HEK293 (cell line): ENCODE results near the gene LY6G6D.

Experiments
- CTCF ChIA-PET: fragments of 350-600 bp; formaldehyde crosslinking; extraction: SDS; loops from one replicate; lab custom pipeline; 2021; ENCODE audit warnings: antibody characterized with exemption; lab: Yijun Ruan, JAX
- POLR2A ChIA-PET: fragments of 300-600 bp; formaldehyde crosslinking; extraction: SDS; loops from one replicate; lab custom pipeline; 2020; ENCODE audit warnings: antibody characterized with exemption, inconsistent platforms; lab: Yijun Ruan, JAX
- H3K27ac ChIP-seq: fragments of 200-500 bp; sonication (Bioruptor generic); 2 replicates; pipeline ENCODE4 v1.5.1; 2014; ENCODE audit warnings: low read depth, low read length, control low read depth, inconsistent platforms; ENCODE audit errors: extremely low read depth
- H3K36me3 ChIP-seq, 2 experiments: fragments of 200-500 bp in 1 of 2; sonication (Bioruptor generic) in 1 of 2; 1 replicate in 1 of 2; 2 replicates in 1 of 2; pipeline ENCODE4 v1.5.1; 2014 to 2017; ENCODE audit warnings: inconsistent platforms in 2 of 2, low read length in 2 of 2; ENCODE audit not compliant: control insufficient read depth in 2 of 2, insufficient read depth in 1 of 2
- H3K4me1 ChIP-seq: fragments of 200-500 bp; sonication (Bioruptor generic); 2 replicates; pipeline ENCODE4 v1.5.1; 2014; ENCODE audit warnings: mild to moderate bottlenecking, low read length, inconsistent platforms; ENCODE audit not compliant: control insufficient read depth, insufficient read depth
- H3K4me3 ChIP-seq: 2 replicates; pipeline ENCODE4 v1.5.1; 2011; ENCODE audit warnings: low read depth, mild to moderate bottlenecking, control low read depth, low read length, moderate library complexity
- H3K9me3 ChIP-seq: fragments of 200-500 bp; sonication (Bioruptor generic); 2 replicates; pipeline ENCODE4 v1.5.1; 2014; ENCODE audit warnings: low read depth, low read length, inconsistent platforms; ENCODE audit not compliant: control insufficient read depth, insufficient read depth
- ATF2 ChIP-seq: fragments of 450-650 bp; formaldehyde crosslinking; IDR thresholded peaks from 2 replicates; pipeline ENCODE4 v1.5.1; 2016; ENCODE audit warnings: missing biosample characterization, missing genetic modification characterization, low read depth
- EGR2 ChIP-seq: fragments of 450-650 bp; formaldehyde crosslinking; IDR thresholded peaks from 2 replicates; pipeline ENCODE4 v1.5.1; 2016; ENCODE audit warnings: low read depth, missing biosample characterization, missing genetic modification characterization
- GLIS1 ChIP-seq: fragments of 450-650 bp; formaldehyde crosslinking; IDR thresholded peaks from 2 replicates; pipeline ENCODE4 v1.5.1; 2016; ENCODE audit warnings: missing biosample characterization, missing genetic modification characterization
- KLF1 ChIP-seq: fragments of 450-650 bp; formaldehyde crosslinking; IDR thresholded peaks from 2 replicates; pipeline ENCODE4 v1.5.1; 2016; ENCODE audit warnings: missing biosample characterization, missing genetic modification characterization
- KLF10 ChIP-seq: fragments of 450-650 bp; IDR thresholded peaks from 2 replicates; pipeline ENCODE4 v1.5.1; 2018; ENCODE audit warnings: missing biosample characterization, mild to moderate bottlenecking, missing genetic modification characterization
- KLF17 ChIP-seq: fragments of 450-650 bp; formaldehyde crosslinking; IDR thresholded peaks from 2 replicates; pipeline ENCODE4 v1.5.1; 2016; ENCODE audit warnings: missing biosample characterization, missing genetic modification characterization
- PRDM6 ChIP-seq: fragments of 450-650 bp; formaldehyde crosslinking; IDR thresholded peaks from 2 replicates; pipeline ENCODE4 v1.5.1; 2017; ENCODE audit warnings: missing biosample characterization, missing genetic modification characterization
- SP7 ChIP-seq: fragments of 450-650 bp; formaldehyde crosslinking; IDR thresholded peaks from 2 replicates; pipeline ENCODE4 v1.5.1; 2016; ENCODE audit warnings: missing biosample characterization, missing genetic modification characterization
- WT1 ChIP-seq: fragments of 450-650 bp; formaldehyde crosslinking; IDR thresholded peaks from 2 replicates; pipeline ENCODE4 v1.5.1; 2016; ENCODE audit warnings: missing biosample characterization, missing genetic modification characterization
- ZBTB17 ChIP-seq: fragments of 450-650 bp; formaldehyde crosslinking; IDR thresholded peaks from 2 replicates; pipeline ENCODE4 v1.5.1; 2016; ENCODE audit warnings: missing biosample characterization, missing genetic modification characterization
- ZIC2 ChIP-seq: fragments of 450-650 bp; formaldehyde crosslinking; IDR thresholded peaks from 2 replicates; pipeline ENCODE4 v1.5.1; 2016; ENCODE audit warnings: missing biosample characterization, missing genetic modification characterization
- ZNF146 ChIP-seq: fragments of 450-650 bp; formaldehyde crosslinking; IDR thresholded peaks from 2 replicates; pipeline ENCODE4 v1.5.1; 2016; ENCODE audit warnings: missing biosample characterization, missing genetic modification characterization
- ZNF169 ChIP-seq: fragments of 450-650 bp; formaldehyde crosslinking; IDR thresholded peaks from 2 replicates; pipeline ENCODE4 v1.5.1; 2016; ENCODE audit warnings: missing biosample characterization, missing genetic modification characterization
- ZNF18 ChIP-seq: fragments of 450-650 bp; formaldehyde crosslinking; IDR thresholded peaks from 2 replicates; pipeline ENCODE4 v1.5.1; 2016; ENCODE audit warnings: missing biosample characterization, missing genetic modification characterization
- ZNF274 ChIP-seq, 2 experiments: fragments of 200-500 bp in 1 of 2; fragments of 450-650 bp in 1 of 2; sonication (Bioruptor generic) in 1 of 2; formaldehyde crosslinking in 1 of 2; IDR thresholded peaks; 2 replicates each; pipeline versions ENCODE4 v1.5.1 to v1.6.1; 2014 to 2016; ENCODE audit warnings: borderline replicate concordance in 1 of 2, inconsistent platforms in 1 of 2, low read length in 1 of 2, missing biosample characterization in 1 of 2, missing genetic modification characterization in 1 of 2
- ZNF311 ChIP-seq: fragments of 450-650 bp; formaldehyde crosslinking; IDR thresholded peaks from 2 replicates; pipeline ENCODE4 v1.5.1; 2017; ENCODE audit warnings: missing biosample characterization, missing genetic modification characterization, borderline replicate concordance
- ZNF391 ChIP-seq: fragments of 450-650 bp; formaldehyde crosslinking; IDR thresholded peaks from 2 replicates; pipeline ENCODE4 v1.5.1; 2016; ENCODE audit warnings: low read depth, missing biosample characterization, missing genetic modification characterization, borderline replicate concordance
- ZNF549 ChIP-seq: fragments of 450-650 bp; IDR thresholded peaks from 2 replicates; pipeline ENCODE4 v1.5.1; 2018; ENCODE audit warnings: missing biosample characterization, missing genetic modification characterization, mild to moderate bottlenecking, inconsistent platforms, moderate library complexity
- ZNF610 ChIP-seq: fragments of 450-650 bp; formaldehyde crosslinking; IDR thresholded peaks from 2 replicates; pipeline ENCODE4 v1.5.1; 2016; ENCODE audit warnings: missing biosample characterization, missing genetic modification characterization, borderline replicate concordance
- ZNF670 ChIP-seq: fragments of 450-650 bp; formaldehyde crosslinking; IDR thresholded peaks from 2 replicates; pipeline ENCODE4 v1.5.1; 2016; ENCODE audit warnings: missing biosample characterization, missing genetic modification characterization, low read depth
- ZNF768 ChIP-seq: fragments of 450-650 bp; formaldehyde crosslinking; IDR thresholded peaks from 2 replicates; pipeline ENCODE4 v1.5.1; 2018; ENCODE audit warnings: missing biosample characterization, mild to moderate bottlenecking, missing genetic modification characterization
- TF ChIP-seq, protein P1 (sequence below): fragments of 450-650 bp; formaldehyde crosslinking; IDR thresholded peaks from 2 replicates; pipeline ENCODE4 v1.5.1; 2016; ENCODE audit warnings: missing biosample characterization, missing genetic modification characterization

The LY6G6D gene

GRCh38 chr6:31762878-31763618 is 47.9 kb downstream of the LY6G6D start:
- TF ChIP-seq ZIC2 (tag by site-specific recombination) = peak; percentile 53
- TF ChIP-seq, protein P1, sequence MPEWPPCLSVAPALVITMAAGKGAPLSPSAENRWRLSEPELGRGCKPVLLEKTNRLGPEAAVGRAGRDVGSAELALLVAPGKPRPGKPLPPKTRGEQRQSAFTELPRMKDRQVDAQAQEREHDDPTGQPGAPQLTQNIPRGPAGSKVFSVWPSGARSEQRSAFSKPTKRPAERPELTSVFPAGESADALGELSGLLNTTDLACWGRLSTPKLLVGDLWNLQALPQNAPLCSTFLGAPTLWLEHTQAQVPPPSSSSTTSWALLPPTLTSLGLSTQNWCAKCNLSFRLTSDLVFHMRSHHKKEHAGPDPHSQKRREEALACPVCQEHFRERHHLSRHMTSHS (tag by site-specific recombination) = no peak
- Histone ChIP-seq H3K9me3 (no peaks in the 10 kb centered on the region), H3K4me1 (no peaks in the 10 kb centered on the region), H3K4me3 (no peak overlapping the region), H3K36me3 (peaks cover 14 to 69% of the 10 kb centered on the region in 2 experiments; a peak in 2 of 3 replicates), H3K27ac (no peak overlapping the region)
- ChIA-PET CTCF (interaction anchor here (0.7 to 2.1 kb wide), 2 partner anchors 12 to 17 kb away, joined by 4 to 5 read pairs; no protein-coding TSS in a partner anchor), POLR2A (interaction anchor here (0.9 to 1.7 kb wide), 3 partner anchors 10 to 64 kb away, joined by 3 to 8 read pairs (median 4); partner anchors contain the start of genes HSPA1B and MSH5)

DNA sequence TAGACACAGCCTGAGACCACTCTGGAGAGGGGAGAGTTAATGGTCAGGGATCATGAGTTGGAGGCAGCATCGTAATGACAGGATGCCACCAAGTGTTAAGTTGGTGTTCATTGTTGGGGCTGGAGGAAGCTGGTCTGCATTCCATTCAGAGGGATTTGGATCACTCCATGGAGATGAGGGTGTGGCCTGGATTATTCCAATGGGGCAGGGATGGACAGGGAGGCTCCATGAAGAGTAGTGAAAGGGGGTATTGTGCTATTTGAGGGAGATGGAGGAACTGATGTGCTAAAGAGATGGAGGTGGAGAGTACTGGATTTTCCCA is 48.4 kb downstream of the LY6G6D start:
- peaks cover 14 to 64% of the 10 kb centered on the region in 2 experiments; a peak in 2 of 3 replicates for H3K36me3 ChIP-seq
- H3K4me1 ChIP-seq = no peaks in the 10 kb centered on the region
- POLR2A ChIA-PET = interaction anchor here (0.6 to 1.7 kb wide), 4 partner anchors 11 to 70 kb away, joined by 3 to 8 read pairs (median 4); partner anchors contain the start of genes HSPA1B and MSH5
- H3K9me3 ChIP-seq = no peaks in the 10 kb centered on the region
- CTCF ChIA-PET = interaction anchor here (0.7 to 2.1 kb wide), 2 partner anchors 12 to 17 kb away, joined by 4 to 5 read pairs; no protein-coding TSS in a partner anchor
- no peak overlapping the region for H3K27ac ChIP-seq
- no peak overlapping the region for H3K4me3 ChIP-seq
- TF ChIP-seq ATF2 (no peak), ZNF146 (tag by site-specific recombination) (no peak), ZNF391 (tag by site-specific recombination) (no peak), ZNF670 (no peak), ZNF610 (tag by site-specific recombination) (no peak), ZNF768 (tag by site-specific recombination) (no peak), KLF10 (tag by site-specific recombination) (no peak), SP7 (no peak), ZNF549 (tag by site-specific recombination) (no peak), ZNF18 (tag by site-specific recombination) (no peak), ZNF274 (IDR thresholded peaks at IDR 0.05; ENCODE audit: low read length) (no peak), ZNF274 (tag by site-specific recombination; IDR thresholded peaks at IDR 0.05; ENCODE audit: borderline replicate concordance) (no peak), GLIS1 (no peak), WT1 (tag by site-specific recombination) (0 out of 2 replicates have a peak, but pooled peaks have one; percentile 9), EGR2 (tag by site-specific recombination) (no peak), PRDM6 (tag by site-specific recombination) (no peak), ZNF169 (tag by site-specific recombination) (no peak), ZBTB17 (tag by site-specific recombination) (peak; percentile 34; the same call in 1 of the 2 replicates), ZNF311 (no peak), KLF17 (tag by site-specific recombination) (no peak; the same call in 1 of the 2 replicates), KLF1 (peak; percentile 78)
- TF ChIP-seq, protein P1 (tag by site-specific recombination) = no peak
